ENCODE measurements around the gene KIF18B.

- no peak for TF ChIP-seq CTCF (IDR thresholded peaks at IDR 0.05)
- no peak for TF ChIP-seq POLR2A (IDR thresholded peaks at IDR 0.05)
Measured at GRCh38 chr17:44976206-44976605, 28.6 kb upstream of the KIF18B start.

Data from right lobe of liver (tissue), 4 donors.